Left lung (tissue), 10 donors: Measurements from ENCODE around the gene CAPN11. TPM values are rescaled to one million over a fixed set of nuclear protein-coding genes. Genes with fewer than 3 reads are reported as not detected.

Experiments used
- ATAC-seq: fragments of 200-7000 bp; cut with Tn5 transposase; one replicate; pipeline ENCODE4 v1.9.1; 2020; ENCODE audit warnings: moderate library complexity
- DNase-seq, 4 donors: peaks; one replicate each; pipeline ENCODE4 v3.0.0-alpha.2; 2013 to 2020
- H3K27ac ChIP-seq, 2 donors: fragments of 200-600 bp; sonication (generic) in 1 of 2; one replicate each; pipeline versions ENCODE4 v1.5.0 to v1.8.0; 2020 to 2021
- H3K27me3 ChIP-seq, 2 donors: fragments of 200-600 bp; sonication (generic) in 1 of 2; one replicate each; pipeline versions ENCODE4 v1.5.0 to v1.8.0; 2020 to 2021
- H3K36me3 ChIP-seq, 2 donors: fragments of 200-600 bp; sonication (generic) in 1 of 2; one replicate each; pipeline versions ENCODE4 v1.5.0 to v1.8.0; 2020 to 2021
- H3K4me1 ChIP-seq, 2 donors: fragments of 200-600 bp; one replicate each; pipeline ENCODE4 v1.8.0; 2021
- H3K4me3 ChIP-seq, 2 donors: fragments of 200-600 bp; sonication (generic) in 1 of 2; one replicate each; pipeline versions ENCODE4 v1.5.0 to v1.8.0; 2020 to 2021; ENCODE audit warnings: mild to moderate bottlenecking in 1 of 2
- H3K9me3 ChIP-seq, 2 donors: fragments of 200-600 bp; sonication (generic) in 1 of 2; one replicate each; pipeline versions ENCODE4 v1.5.0 to v1.8.0; 2020 to 2021
- intact Hi-C, 2 donors: fragments of 100-400 bp; cut with DNase I; formaldehyde crosslinking; loops; one replicate each; pipeline versions ENCODE4 v1.11.2 to v1.14.2; 2022
- polyA plus RNA-seq, 6 donors: library from polyadenylated mRNA; unstranded; fragments of 120-200 nt; gene quantifications; one replicate each; pipeline ENCODE4 v1.2.1, GENCODE V29; 2013; ENCODE audit not compliant: insufficient read length in 6 of 6
- total RNA-seq, 2 donors: library from RNA; stranded (reverse); fragmentation: NEBNext Ultra II Directional; extraction: Animal tissue kit (Norgen Biotek cat#: 25700); gene quantifications; one replicate each; pipeline ENCODE4 v1.2.1, GENCODE V29; 2021
- TF ChIP-seq, protein P1 (sequence below), 2 donors: fragments of 200-600 bp; sonication (generic) in 1 of 2; IDR thresholded peaks; one replicate each; pipeline versions ENCODE4 v1.5.0 to v1.8.0; 2021; ENCODE audit warnings: antibody characterized with exemption in 2 of 2
- donor health status: DM: no; HTN: yes; CAD: no.
- donor health status: DM: no; HTN: no; CAD: no.

CAPN11 gene
- total and polyA plus RNA-seq, 8 donors, result 0.10 to 0.29 (median 0.23) TPM; not detected in 1

- no peak for DNase-seq
- Histone ChIP-seq H3K4me3 (no peak overlapping the region), H3K9me3 (no peaks in the 10 kb centered on the region), H3K27ac (no peak overlapping the region), H3K36me3 (peaks cover 0 to 1% of the 10 kb centered on the region in 2 donors), H3K4me1 (peaks cover 22 to 62% of the 10 kb centered on the region in 2 donors), H3K27me3 (no peaks in the 10 kb centered on the region)
- intact Hi-C loops, result no loop called here
- no peak for ATAC-seq
- TF ChIP-seq, protein P1, sequence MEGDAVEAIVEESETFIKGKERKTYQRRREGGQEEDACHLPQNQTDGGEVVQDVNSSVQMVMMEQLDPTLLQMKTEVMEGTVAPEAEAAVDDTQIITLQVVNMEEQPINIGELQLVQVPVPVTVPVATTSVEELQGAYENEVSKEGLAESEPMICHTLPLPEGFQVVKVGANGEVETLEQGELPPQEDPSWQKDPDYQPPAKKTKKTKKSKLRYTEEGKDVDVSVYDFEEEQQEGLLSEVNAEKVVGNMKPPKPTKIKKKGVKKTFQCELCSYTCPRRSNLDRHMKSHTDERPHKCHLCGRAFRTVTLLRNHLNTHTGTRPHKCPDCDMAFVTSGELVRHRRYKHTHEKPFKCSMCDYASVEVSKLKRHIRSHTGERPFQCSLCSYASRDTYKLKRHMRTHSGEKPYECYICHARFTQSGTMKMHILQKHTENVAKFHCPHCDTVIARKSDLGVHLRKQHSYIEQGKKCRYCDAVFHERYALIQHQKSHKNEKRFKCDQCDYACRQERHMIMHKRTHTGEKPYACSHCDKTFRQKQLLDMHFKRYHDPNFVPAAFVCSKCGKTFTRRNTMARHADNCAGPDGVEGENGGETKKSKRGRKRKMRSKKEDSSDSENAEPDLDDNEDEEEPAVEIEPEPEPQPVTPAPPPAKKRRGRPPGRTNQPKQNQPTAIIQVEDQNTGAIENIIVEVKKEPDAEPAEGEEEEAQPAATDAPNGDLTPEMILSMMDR (IDR thresholded peaks at IDR 0.05), result no peak
Observed at GRCh38 chr6:44224965-44225305, 66.3 kb downstream of the CAPN11 start.

DNA sequence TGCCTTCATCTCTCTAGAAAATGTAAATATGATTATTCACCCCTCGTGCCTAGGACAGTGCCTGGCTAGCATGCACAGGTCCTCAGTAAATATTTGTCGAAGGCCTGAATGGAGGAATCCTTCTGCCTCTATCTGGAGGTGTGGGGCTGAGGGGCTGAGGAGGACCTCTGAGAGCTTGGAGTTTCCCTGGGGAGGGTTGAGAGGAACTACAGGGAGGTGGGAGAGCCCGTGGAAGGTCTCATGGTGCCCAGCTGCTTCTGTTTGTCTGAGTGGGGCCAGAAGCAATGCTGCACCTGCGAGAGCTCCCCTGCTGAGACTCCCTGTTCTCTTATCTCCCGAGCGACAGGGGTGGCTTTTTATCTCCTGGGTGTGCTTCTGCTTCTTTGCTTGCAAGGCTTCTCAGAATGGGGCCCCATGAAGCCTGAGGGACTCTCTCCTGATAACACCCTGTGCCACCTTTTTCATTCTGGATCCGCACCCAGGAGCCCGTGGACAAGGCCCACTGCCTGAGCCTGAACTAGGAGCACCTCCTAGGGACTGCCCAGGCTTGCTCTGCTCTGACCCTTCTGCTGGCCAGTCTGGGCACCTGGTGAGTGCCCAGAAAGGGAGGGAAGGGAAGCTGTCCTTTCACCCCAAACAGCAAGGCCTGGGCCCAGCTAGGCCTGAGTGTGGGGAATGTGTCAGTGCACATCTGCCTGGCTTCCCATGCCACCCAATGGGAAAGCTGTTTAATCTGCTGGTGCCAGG lies 67.1 kb downstream of the CAPN11 start:
- Histone ChIP-seq H3K36me3 (peaks cover 0 to 10% of the 10 kb centered on the region in 2 donors), H3K27me3 (no peaks in the 10 kb centered on the region), H3K4me1 (peaks cover 20 to 56% of the 10 kb centered on the region in 2 donors), H3K27ac (no peak overlapping the region), H3K4me3 (no peak overlapping the region), H3K9me3 (no peaks in the 10 kb centered on the region)
- DNase-seq (no peak), ATAC-seq (no peak)
- TF ChIP-seq, protein P1 (IDR thresholded peaks at IDR 0.05), result no peak
- intact Hi-C loops, result no loop called here

DNA sequence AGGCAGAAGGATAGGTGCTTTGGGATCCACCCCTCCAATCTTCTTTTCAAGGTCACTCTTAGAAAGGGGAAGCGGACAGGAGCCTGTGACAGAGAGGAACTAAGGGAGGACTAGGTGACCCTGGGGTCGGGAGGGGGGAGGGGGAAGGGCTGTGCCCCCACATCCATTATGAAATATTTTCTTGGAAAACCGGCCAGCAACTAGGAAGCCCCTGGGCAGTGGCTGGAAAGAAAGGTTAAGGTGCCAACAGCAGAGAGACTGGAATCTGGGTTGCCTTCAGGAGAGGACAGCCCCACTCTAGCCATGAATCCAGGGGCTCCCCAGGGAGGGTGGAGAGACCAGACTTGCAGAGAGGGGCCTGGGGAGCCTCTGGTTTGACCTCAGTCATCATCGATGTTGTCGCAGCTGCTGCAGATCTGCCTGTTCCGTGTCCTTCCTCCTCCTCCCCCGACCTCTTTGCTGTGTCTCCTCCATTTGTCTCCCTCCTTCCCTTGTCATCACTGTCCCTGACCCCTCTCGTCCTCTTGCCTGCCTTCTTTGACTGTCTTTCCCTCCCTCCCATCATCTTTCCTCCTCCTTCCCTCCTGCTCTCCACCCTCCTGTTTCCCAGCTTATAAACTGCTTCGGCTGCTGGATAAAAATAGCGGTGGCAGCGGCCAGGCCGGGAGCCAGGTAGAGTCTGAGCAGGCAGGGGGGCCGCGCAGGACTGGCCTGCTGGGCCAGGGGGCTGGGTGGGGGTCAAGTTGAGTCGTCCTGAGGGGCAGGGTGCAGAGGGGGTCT lies 67.9 kb downstream of the CAPN11 start:
- Histone ChIP-seq H3K9me3 (no peaks in the 10 kb centered on the region), H3K27ac (no peak overlapping the region), H3K4me1 (peaks cover 12 to 48% of the 10 kb centered on the region in 2 donors), H3K36me3 (peaks cover 0 to 11% of the 10 kb centered on the region in 2 donors), H3K4me3 (no peak overlapping the region), H3K27me3 (no peaks in the 10 kb centered on the region)
- DNase-seq (no peak), ATAC-seq (no peak)
- TF ChIP-seq, protein P1 (IDR thresholded peaks at IDR 0.05), result no peak
- intact Hi-C loops, result no loop called here

DNA sequence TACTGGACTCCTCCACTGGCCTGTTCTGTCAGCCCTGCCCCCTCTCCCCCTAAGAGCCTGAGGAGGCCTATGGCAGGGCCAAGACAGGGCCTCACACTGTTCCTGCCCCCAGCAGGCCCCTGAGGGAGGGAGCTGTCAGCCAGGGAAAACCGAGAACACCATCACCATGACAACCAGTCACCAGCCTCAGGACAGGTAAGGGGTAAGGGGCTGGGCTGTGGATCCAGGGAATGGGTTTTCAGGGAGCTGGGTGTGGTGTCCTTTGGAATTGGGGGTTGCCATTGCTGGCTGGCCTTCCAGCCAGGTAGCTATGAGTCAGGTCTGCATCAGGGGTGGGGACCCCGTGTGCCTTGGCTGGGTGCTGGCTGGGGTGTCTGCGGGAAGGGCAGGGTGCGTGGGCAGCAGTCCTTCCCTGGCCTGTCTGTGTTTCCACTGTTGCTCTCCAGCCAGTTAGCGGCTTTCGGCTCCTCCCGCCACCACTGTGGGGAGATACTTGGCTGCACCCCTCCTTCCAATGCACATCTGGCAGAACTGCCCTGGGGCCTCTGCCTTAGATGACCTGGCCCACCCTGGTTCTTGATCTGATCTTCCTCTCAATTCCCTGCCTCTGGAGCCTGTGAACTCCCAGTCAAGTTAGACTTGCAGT lies 68.7 kb downstream of the CAPN11 start:
- TF ChIP-seq, protein P1 (IDR thresholded peaks at IDR 0.05), result no peak

DNA sequence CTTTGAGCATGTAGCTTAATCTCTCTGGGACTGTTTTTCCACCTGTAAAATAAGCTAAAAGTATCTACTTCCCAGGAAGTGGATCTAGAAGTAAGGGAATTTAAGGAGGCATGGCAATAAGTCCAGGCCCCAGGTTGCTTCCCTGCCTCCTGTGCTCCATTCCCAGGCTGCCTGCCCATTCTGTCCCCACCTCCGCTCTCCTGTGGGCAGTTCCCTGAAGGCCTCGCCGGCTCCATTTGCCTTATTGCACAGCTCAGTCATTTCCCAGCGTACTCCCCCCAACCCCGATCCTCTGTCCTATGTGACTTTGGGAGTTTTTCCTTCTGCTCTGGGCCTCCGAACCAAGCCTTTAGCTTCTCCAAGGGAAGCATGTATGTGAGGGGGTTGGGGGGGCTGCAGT lies 69.4 kb downstream of the CAPN11 start:
- H3K27me3 ChIP-seq, result no peaks in the 10 kb centered on the region
- ATAC-seq (no peak), DNase-seq (no peak)
- H3K9me3 ChIP-seq, result no peaks in the 10 kb centered on the region
- no peak overlapping the region for H3K4me3 ChIP-seq
- H3K4me1 ChIP-seq, result peaks cover 8 to 36% of the 10 kb centered on the region in 2 donors
- peaks cover 0 to 24% of the 10 kb centered on the region in 2 donors for H3K36me3 ChIP-seq
- intact Hi-C loops, result no loop called here
- no peak overlapping the region for H3K27ac ChIP-seq
- TF ChIP-seq, protein P1 (IDR thresholded peaks at IDR 0.05), result no peak

More for the DNA sequence above, 68.7 kb downstream of the CAPN11 start:
- Histone ChIP-seq H3K4me1 (peaks cover 8 to 41% of the 10 kb centered on the region in 2 donors), H3K27ac (no peak overlapping the region), H3K4me3 (no peak overlapping the region), H3K27me3 (no peaks in the 10 kb centered on the region), H3K36me3 (peaks cover 0 to 18% of the 10 kb centered on the region in 2 donors), H3K9me3 (no peaks in the 10 kb centered on the region)
- intact Hi-C loops, result no loop called here
- no peak for ATAC-seq
- DNase-seq, result no peak
